CD1c-positive myeloid dendritic cell (primary cell): ENCODE measurements around the gene URM1.

Source experiments
- DNase-seq: peaks from one replicate; pipeline ENCODE4 v3.0.0-alpha.2; 2016; ENCODE audit errors: extremely low spot score

Gene URM1

DNA sequence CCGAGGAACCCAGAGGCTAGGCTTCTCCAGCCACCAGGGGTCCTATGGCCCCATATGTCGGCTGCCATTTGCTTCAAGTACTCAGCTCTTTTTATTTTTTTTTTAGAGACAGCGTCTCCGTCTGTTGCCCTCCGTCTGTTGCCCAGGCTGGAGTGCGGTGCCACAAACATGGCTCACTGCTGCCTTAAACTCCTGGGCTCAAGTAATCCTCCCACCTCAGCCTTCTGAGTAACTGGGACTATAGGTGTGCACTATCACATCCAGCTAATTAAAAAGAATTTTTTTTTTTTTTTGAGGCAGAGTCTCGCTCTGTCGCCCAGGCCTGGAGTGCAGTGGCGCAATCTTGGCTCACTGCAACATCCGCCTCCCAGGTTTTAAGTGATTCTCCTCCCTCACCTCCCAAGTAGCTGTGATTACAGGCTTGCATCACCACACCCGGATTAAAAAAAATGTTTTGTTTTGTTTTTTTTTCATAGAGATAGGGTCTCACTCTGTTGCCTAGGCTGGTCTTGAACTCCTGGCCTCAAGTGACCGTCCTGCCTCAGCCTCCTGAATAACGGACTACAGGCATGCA is 58.4 kb downstream of the URM1 start:
- DNase-seq, result no peak

GRCh38 chr9:128431207-128431606 is 60.0 kb downstream of the URM1 start:
- DNase-seq, result no peak

DNA sequence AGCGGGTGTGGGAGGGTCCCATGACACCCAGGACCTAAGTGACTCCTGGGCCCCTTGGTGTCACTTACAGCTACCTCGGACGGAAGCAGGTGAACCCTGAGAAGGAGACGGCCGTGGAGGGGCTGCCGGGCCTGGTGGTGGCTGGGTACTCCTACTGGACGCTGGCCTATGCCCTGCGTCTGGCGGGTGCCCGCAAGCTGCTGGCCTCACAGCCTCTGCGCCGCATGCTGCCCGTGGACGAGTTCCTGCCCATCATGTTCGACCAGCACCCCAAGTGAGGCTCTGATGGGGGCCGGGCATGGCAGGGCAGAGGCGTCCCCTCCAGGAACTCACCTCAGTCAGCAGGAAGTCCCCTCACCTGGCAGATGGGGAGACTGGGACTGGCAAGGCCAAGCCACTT is 63.2 kb downstream of the URM1 start:
- no peak for DNase-seq

DNA sequence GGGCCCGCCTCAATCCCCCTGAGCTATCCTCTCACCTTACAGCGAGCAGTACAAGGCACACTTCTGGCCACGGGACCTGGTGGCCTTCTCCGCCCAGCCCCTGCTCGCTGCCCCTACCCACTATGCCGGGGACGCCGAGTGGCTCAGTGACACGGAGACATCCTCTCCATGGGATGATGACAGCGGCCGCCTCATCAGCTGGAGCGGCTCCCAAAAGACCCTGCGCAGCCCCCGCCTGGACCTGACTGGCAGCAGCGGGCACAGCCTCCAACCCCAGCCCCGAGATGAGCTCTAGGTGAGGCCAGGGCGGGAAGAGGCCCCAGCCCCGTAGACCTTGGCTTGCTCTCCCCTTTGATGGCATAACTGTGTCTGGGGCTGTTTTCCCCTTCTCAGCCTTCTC is 64.4 kb downstream of the URM1 start:
- DNase-seq, result no peak

DNA sequence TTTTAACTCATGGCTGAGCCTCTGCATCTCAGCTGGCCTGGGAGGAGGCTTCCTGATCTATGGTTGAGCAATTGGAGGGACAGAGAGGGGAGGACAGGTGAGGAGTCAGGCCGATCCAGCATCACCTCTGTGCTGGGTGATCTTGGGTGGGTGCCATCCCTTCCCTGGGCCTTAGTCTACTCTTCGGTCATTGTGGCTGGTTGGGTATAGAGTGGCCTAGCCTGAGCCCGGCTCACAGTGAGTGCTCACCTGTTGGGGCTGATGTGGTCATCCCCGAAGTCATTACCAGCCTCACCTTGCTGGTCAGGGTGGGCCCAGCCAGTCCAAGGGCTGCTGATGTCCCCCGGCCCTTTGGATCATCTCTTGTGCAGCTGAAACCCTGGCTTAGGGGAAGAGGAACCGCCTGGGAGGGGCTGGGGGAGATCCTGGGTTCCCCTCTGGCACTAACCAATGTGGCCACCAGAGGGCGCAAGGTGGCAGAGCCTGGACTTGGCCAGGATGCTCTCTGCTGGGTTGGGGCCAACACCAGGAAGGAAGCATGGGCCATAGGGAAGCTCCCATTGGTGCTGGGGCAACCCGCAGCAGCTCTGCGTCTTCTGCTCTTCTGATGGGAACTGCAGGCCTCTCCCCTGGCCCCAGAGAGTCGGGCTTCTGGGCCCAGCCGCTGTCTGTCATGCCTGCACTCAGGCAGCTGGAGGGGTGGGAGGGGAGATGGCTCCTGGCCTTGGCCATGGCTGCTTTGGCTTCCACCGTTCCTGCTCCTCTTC is 67.4 kb downstream of the URM1 start:
- peak; percentile 95 for DNase-seq

GRCh38 chr9:128439273-128439672 is 68.1 kb downstream of the URM1 start:
- no peak for DNase-seq
